Subcutaneous adipose tissue (tissue), 4 donors: ENCODE data around the gene CLCA1. TPM values are rescaled to one million over a fixed set of nuclear protein-coding genes. Genes with fewer than 3 reads are reported as not detected.

Source experiments
- CTCF ChIP-seq: fragments of 450-650 bp; IDR thresholded peaks from one replicate; pipeline ENCODE4 v1.5.1; 2016; ENCODE audit warnings: low read depth, mild to moderate bottlenecking, control low read depth, antibody characterized with exemption, moderate library complexity
- total RNA-seq, 4 donors: library from RNA; depleted of rRNA; stranded (reverse); fragments of >200 nt; gene quantifications; one replicate each; pipeline ENCODE4 v1.1.0, GENCODE V29; 2016

Gene CLCA1
- total RNA-seq, 4 donors from 2014 or later, result 0.16 to 0.57 (median 0.17) TPM; not detected in 1

DNA sequence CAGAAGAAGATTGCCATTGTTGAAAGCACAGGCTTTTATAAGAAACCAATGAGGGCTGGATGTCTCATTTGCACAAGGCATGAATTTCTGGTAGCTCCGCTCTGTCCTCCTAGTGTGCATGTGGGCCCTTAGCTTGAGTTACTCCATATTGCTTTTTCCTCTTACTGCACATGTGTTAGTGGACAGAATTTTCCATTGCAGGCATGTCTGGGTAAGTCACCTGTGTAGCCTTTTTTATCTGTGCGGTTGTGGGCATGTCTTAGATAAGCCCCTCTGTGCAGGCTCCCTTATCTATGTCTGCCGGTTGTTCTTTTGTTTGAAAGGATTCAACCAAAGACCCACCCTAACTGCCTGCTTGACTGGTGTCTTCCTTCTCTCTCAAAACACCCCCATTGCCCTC, 7.2 kb upstream of the CLCA1 start:
- TF ChIP-seq CTCF, result no peak

DNA sequence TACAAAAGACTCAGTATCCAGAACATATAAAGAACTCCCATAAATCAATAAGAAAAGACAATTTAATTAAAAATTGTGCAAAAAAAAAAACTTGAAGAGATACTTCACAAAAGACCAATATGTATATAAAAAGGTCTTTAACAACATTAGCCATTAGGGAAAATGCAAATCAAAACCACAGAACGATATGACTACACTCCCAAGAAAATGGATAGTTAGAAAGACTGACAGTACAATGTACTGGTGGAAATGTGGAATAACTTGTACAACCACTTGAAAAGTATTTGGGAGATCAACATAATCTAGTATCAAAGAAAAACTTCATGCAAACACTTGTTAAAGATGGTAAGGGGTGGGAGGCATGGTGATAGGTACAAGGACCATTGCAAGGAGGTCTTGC, 3.9 kb upstream of the CLCA1 start:
- TF ChIP-seq CTCF, result no peak

DNA sequence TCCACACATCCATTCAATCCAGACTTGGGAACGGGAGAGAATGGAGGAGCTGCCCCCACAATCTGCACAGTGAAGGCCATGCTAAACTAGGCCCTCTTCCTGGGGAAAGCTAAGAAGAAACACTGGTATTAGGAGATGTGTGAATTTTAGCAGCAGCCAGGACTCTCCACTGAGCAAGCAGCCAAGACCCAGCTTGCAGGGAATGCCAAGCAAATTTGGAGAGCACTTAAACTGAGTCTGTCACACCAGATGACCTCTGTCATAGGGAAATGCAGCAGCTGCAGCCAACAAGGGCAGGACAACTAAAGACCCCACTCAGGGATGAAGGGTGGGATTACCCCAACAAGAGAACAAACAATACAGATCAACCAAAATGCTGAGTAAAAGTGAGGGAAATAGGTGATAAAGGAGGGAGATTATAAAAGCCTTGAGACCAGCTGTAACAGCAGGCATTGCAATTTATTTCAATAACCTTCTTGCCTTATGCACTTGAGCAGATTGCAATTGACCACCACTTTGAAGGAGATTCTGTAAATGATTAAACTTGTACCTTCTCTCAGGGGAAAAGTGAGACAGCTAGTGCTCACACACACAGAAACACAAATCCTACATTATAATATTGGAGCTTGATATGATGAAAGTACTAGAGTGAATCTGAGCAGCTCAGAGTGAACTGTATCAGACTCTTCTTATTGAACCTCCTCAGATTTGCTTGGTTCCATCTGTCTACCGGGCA, 2.5 kb upstream of the CLCA1 start:
- no peak for TF ChIP-seq CTCF

DNA sequence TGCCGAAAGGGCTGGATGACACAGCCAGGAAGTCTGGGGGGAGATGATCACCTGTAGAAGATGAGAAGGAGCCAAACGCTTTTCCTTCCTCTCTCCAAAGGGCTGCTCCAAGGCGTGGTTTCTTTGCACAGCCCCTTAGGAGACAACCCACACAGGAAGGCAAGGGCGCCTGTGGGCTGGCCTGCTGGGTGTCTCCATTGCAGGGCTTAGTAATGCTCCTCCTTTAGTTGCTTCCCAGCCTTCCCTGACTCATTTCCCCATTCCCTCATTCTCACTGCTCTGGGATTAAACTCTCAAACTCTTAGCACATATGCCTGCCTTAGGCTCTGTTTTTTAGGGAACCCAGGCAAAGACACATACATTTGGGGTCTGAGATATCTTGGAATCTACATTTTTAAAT, 1.7 kb upstream of the CLCA1 start:
- TF ChIP-seq CTCF, result no peak

DNA sequence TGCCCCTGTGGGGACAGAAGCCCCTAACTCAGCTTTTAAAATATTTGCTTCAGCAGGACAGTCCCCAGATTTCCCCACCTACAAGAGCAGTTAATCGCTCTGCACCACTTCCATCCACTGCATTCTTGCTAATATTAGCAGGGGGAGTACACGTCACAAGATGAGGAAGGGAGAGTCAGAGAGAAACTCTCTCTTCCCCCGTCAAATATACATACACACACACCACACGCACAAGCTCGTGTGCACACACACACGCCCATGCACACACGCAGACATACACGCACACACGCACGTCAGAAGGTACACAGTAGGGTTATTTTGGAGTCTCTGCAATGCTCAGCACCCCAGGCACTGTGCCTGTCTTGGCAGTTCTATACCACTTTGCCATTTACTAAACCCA, 2.1 kb downstream of the CLCA1 start:
- TF ChIP-seq CTCF, result no peak

DNA sequence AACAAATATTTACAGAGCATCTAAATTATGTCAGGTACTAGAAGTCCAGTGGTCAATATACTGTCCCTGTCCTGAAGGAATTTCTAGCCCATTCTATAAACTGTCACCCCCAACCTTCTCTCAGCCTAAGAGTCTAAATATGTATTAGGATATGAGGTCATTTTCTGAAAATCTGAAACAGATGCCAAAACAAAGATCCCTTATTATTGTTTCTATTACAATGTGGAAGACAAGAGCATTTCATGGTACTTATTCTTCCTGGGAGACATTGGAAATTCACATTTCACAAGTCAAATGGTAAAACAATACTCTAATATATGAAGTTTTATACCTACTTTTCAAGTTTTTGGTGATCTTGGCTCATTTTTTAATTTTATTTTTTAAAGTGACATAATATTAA, 2.6 kb downstream of the CLCA1 start:
- no peak for TF ChIP-seq CTCF

- no peak for TF ChIP-seq CTCF
Observed at GRCh38 chr1:86472152-86472551, 3.4 kb downstream of the CLCA1 start.
